Endothelial cell (in vitro differentiated cells): ENCODE data around the gene SMPD3. TPM values are rescaled to one million over a fixed set of nuclear protein-coding genes. Genes with fewer than 3 reads are reported as not detected.

Experiments used
- DNase-seq: peaks from one replicate; pipeline ENCODE4 v3.0.0; 2021; ENCODE audit warnings: low spot score
- H3K27ac Mint-ChIP-seq: one replicate; pipeline ENCODE4 v1.8.0; 2021; ENCODE audit warnings: mixed read lengths, inconsistent platforms; ENCODE audit not compliant: unreplicated experiment
- H3K27me3 Mint-ChIP-seq: one replicate; pipeline ENCODE4 v1.8.0; 2021; ENCODE audit warnings: mild to moderate bottlenecking, moderate library complexity, mixed read lengths, inconsistent platforms; ENCODE audit not compliant: unreplicated experiment
- H3K36me3 Mint-ChIP-seq: one replicate; pipeline ENCODE4 v1.8.0; 2021; ENCODE audit warnings: mild to moderate bottlenecking, low read depth, mixed read lengths, inconsistent platforms; ENCODE audit not compliant: unreplicated experiment
- H3K4me1 Mint-ChIP-seq: one replicate; pipeline ENCODE4 v1.8.0; 2021; ENCODE audit warnings: mild to moderate bottlenecking, mixed read lengths, inconsistent platforms; ENCODE audit not compliant: unreplicated experiment
- H3K4me3 Mint-ChIP-seq: one replicate; pipeline ENCODE4 v1.8.0; 2021; ENCODE audit warnings: mild to moderate bottlenecking, mixed read lengths, inconsistent platforms; ENCODE audit not compliant: unreplicated experiment
- H3K9me3 Mint-ChIP-seq: one replicate; pipeline ENCODE4 v1.8.0; 2021; ENCODE audit warnings: mixed read lengths, inconsistent platforms; ENCODE audit not compliant: unreplicated experiment
- CTCF ChIP-seq: fragments of 200-600 bp; sonication (generic); IDR thresholded peaks from one replicate; pipeline ENCODE4 v1.5.0; 2021; ENCODE audit warnings: antibody characterized with exemption; ENCODE audit not compliant: unreplicated experiment
- total RNA-seq: library from RNA; stranded (reverse); fragmentation: NEBNext Ultra II Directional; extraction: Animal tissue kit (Norgen Biotek cat#: 25700); gene quantifications from one replicate; pipeline ENCODE4 v1.2.1, GENCODE V29; 2021; ENCODE audit not compliant: unreplicated experiment

SMPD3 gene
- total RNA-seq, 1 donor from 2014 or later, result not detected

DNA sequence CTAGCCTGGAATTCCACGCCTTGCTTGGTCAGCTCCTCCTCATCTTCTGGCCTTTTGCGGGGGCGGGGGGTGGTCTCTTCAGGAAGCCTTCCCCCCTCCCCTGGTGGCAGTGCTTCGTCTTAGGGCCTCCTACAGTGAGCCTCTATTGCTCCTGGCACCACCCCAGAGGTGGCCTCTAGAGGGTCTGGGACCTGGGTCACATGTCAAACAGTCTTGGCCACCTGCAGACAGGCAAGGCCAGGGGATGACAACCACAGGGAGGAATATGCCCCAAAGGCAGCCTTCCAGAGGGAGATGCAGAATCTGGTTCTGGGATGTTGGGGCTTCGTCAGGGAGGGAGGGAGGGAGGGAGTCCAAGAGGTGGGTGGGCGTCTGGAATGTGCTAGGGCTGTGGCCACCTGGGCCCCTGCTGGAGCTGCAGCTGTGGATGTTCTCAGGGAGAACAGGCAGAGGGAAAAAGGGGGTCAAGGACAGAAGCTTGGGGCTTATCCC, 50.6 kb downstream of the SMPD3 start:
- Mint-ChIP-seq H3K36me3 (no peaks in the 10 kb centered on the region), H3K9me3 (no peaks in the 10 kb centered on the region), H3K4me1 (no peaks in the 10 kb centered on the region), H3K27ac (no peak overlapping the region), H3K27me3 (peaks cover 5% of the 10 kb centered on the region), H3K4me3 (no peak overlapping the region)
- no peak for TF ChIP-seq CTCF
- DNase-seq, result no peak

GRCh38 chr16:68396481-68396880, 51.8 kb downstream of the SMPD3 start:
- DNase-seq, result peak; percentile 41

DNA sequence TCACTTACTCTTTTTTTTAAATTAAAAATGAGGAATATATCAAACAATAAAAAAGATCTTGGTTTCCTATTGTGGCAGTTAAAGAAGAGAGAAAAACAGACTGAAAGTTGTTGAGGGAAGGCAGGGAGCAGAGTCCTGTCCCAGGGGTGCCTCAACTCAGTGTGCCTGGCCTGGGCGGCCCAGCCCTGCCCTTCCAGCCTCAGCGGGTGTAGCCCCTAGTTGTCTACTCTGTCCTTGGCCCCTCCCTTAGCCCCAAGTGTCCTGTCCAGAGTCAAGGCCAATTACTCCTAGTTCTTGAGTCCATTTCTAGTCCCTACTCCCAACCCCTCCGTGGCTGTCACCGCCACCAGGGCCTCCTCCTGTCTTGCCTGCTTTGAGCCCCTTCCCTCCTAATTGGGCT, 52.5 kb downstream of the SMPD3 start:
- Mint-ChIP-seq H3K9me3 (no peaks in the 10 kb centered on the region), H3K4me3 (no peak overlapping the region), H3K36me3 (no peaks in the 10 kb centered on the region), H3K27ac (no peak overlapping the region), H3K27me3 (peaks cover 2% of the 10 kb centered on the region), H3K4me1 (no peaks in the 10 kb centered on the region)
- TF ChIP-seq CTCF, result no peak
- no peak for DNase-seq

More at GRCh38 chr16:68396481-68396880, 51.8 kb downstream of the SMPD3 start:
- Mint-ChIP-seq H3K9me3 (no peaks in the 10 kb centered on the region), H3K4me3 (no peak overlapping the region), H3K27ac (no peak overlapping the region), H3K36me3 (no peaks in the 10 kb centered on the region), H3K4me1 (no peaks in the 10 kb centered on the region), H3K27me3 (peaks cover 5% of the 10 kb centered on the region)
- TF ChIP-seq CTCF, result peak; percentile 46

DNA sequence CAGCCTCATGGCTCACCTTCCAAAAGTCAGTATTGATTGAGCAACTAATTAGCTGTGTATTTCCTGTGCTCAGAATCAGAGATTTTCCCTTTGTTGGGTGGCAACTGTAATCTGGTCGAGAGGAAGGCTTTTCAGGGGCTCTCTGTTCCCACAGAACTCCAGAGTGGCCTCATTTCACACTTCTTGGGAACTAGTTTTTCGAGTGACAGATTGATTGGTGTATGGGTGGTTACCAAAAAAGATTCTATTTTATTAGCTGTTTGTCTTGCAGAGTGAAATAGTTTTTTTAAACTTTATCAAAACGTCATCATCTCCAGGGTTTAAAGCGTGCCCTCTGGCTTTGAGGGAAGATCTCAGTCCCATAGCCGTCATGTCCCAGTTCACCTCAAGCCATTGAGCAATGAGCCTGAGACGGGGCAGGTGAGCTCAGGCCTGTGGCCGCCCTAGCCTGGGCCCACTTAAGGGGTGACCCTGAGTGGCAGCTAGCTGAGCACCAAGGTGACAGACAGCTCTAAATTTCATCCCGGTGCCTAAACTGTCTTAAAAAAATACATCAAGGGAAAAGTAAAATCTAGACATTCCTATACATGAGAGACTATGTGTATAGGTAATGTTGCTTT, 53.0 kb downstream of the SMPD3 start:
- no peak overlapping the region for H3K27ac Mint-ChIP-seq
- peaks cover 2% of the 10 kb centered on the region for H3K27me3 Mint-ChIP-seq
- TF ChIP-seq CTCF, result no peak
- H3K4me1 Mint-ChIP-seq, result no peaks in the 10 kb centered on the region
- no peak overlapping the region for H3K4me3 Mint-ChIP-seq
- DNase-seq, result no peak
- no peaks in the 10 kb centered on the region for H3K36me3 Mint-ChIP-seq
- H3K9me3 Mint-ChIP-seq, result no peaks in the 10 kb centered on the region

DNA sequence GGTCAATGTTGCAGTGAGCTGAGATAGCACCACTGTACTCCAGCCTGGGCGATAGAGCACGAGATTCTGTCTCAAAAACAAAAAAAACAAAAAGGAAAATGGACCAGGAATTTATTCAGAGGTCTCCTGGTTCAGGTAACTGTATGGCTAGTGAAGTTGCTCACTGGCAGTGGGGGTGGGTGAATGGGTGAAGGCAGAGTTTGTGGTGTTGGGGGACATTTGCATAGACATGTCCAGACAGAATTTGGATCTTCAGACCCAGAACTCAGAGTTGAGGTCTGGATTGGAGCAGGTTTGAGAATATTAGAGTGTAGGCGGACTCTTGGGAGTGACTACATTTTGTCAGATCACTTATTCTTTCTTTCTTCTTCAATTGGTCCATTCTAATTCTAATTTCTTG, 55.0 kb downstream of the SMPD3 start:
- no peak overlapping the region for H3K4me3 Mint-ChIP-seq
- H3K27me3 Mint-ChIP-seq, result peaks cover under 1% of the 10 kb centered on the region
- no peak for DNase-seq
- no peaks in the 10 kb centered on the region for H3K9me3 Mint-ChIP-seq
- H3K4me1 Mint-ChIP-seq, result no peaks in the 10 kb centered on the region
- no peak for TF ChIP-seq CTCF
- H3K27ac Mint-ChIP-seq, result no peak overlapping the region
- no peaks in the 10 kb centered on the region for H3K36me3 Mint-ChIP-seq
